Subcutaneous adipose tissue (tissue), 4 donors: ENCODE data around the gene TGM5. TPM values are rescaled to one million over a fixed set of nuclear protein-coding genes. Genes with fewer than 3 reads are reported as not detected.

ENCODE experiments used
- CTCF ChIP-seq: fragments of 450-650 bp; IDR thresholded peaks from one replicate; pipeline ENCODE4 v1.5.1; 2016; ENCODE audit warnings: low read depth, mild to moderate bottlenecking, control low read depth, antibody characterized with exemption, moderate library complexity
- total RNA-seq, 4 donors: library from RNA; depleted of rRNA; stranded (reverse); fragments of >200 nt; gene quantifications; one replicate each; pipeline ENCODE4 v1.1.0, GENCODE V29; 2016

The TGM5 gene
- total RNA-seq, 4 donors from 2014 or later = 0.22 to 4.7 (median 1.0) TPM; not detected in 1

- TF ChIP-seq CTCF = no peak
Observed at GRCh38 chr15:43218908-43219706, 47.6 kb downstream of the TGM5 start.

DNA sequence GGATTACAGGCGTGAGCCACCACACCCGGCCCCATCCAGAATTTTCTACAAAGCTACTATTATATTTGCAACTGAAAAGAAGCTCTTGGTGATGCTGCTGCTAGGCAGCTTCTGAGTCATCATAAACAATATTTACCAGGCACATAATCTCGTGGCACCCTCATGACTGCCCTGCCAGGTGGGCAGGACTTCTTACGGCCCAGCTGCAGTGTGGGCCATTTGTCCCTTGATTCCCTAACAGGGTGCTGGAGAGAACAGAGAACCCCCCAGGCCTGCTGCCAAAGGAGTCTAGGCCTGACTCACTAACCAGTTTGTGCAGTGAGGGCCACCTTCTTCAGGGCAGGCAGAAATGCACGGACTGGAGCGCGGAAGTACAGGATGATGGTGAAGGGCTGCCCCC lies 50.8 kb downstream of the TGM5 start:
- no peak for TF ChIP-seq CTCF

DNA sequence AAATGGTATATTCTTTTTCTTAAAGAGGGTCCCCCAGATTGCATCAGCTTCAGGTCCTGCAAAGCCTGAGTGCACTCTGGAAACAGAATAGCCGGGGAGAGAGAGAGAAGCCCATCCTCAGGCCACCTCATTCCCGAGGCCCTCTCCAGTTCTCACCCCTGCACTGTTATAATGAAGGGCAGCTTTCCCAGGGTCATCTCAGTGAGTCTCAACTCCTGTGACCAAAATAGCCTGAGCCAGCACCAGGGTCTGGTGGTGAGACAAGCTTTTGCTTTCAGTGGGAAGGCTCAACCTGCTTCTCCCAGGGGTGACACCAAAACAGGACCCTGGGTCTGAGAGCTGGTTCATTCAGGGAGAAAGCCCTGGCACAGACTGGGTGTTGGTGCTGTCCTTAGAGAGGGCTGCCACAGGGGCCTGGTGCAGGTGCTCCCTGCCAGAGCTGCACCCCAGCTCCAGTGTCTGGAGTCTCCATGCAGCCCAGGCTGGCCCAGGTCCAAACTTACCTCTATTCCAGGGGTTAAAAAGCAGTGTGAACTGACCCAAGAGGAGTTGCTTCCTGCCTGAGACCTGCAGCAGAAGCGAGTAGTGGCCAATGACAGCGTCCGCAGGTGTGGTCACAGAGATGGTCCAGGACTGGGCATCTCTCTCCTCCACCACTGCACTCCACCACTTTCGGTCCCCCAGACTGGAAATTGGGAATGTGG lies 52.0 kb downstream of the TGM5 start:
- TF ChIP-seq CTCF = no peak

- no peak for TF ChIP-seq CTCF
Observed at GRCh38 chr15:43214169-43214568, 52.6 kb downstream of the TGM5 start.

DNA sequence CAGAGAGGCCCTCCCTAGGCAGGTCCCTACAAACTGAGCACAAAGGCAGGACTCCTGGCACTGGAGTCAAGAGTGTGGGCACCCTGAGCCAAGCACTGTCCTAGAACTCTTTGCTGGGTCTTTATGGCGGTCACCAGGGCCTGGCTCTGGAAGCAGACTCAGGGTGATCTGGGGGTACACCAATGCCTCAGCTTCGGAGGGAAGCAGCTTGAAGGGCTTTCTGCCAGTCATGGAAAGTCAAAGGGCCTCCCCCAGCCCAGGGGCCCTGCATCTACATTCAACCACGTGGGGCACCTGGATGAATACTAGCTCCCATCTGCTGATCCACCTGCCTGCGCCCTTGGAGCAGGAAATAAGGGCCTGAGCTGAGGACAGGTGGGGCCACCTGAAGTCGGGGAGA lies 53.3 kb downstream of the TGM5 start:
- no peak for TF ChIP-seq CTCF

GRCh38 chr15:43212951-43213350 lies 53.8 kb downstream of the TGM5 start:
- TF ChIP-seq CTCF = no peak

DNA sequence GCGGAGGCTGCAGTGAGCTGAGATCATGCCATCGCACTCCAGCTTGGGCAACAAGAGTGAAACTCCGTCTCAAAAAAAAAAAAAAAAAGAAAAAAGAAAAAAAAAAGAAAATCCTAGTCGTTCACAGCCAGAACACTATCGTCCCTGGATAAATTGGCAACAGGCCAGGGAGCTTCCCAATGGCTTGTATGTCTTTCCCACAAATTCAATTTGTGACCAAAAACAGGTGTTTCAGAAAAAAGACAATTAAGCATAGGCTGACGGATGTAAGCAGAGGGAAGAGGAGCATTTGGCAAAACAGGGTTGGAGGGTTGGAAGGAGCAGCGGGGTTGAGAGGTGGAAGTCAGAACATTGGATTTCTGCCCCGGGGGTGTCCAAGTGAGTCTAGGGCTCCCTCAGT lies 54.4 kb downstream of the TGM5 start:
- no peak for TF ChIP-seq CTCF
